ENCODE results near the gene LRRFIP1. TPM values are rescaled to one million over a fixed set of nuclear protein-coding genes. Genes with fewer than 3 reads are reported as not detected.
A peak's percentile ranks its signal among the peaks of the same experiment; 100 is the strongest.

LRRFIP1 gene
- total RNA-seq, 1 donor from 2014 or later = 91.5 TPM

GRCh38 chr2:237631007-237631785 is 3.8 kb downstream of the LRRFIP1 start:
- no peaks in the 10 kb centered on the region for H3K27me3 Mint-ChIP-seq (ENCODE audit: low read depth)
- H3K4me1 Mint-ChIP-seq (ENCODE audit: low read depth) = peaks cover 35% of the 10 kb centered on the region
- TF ChIP-seq, protein P1, sequence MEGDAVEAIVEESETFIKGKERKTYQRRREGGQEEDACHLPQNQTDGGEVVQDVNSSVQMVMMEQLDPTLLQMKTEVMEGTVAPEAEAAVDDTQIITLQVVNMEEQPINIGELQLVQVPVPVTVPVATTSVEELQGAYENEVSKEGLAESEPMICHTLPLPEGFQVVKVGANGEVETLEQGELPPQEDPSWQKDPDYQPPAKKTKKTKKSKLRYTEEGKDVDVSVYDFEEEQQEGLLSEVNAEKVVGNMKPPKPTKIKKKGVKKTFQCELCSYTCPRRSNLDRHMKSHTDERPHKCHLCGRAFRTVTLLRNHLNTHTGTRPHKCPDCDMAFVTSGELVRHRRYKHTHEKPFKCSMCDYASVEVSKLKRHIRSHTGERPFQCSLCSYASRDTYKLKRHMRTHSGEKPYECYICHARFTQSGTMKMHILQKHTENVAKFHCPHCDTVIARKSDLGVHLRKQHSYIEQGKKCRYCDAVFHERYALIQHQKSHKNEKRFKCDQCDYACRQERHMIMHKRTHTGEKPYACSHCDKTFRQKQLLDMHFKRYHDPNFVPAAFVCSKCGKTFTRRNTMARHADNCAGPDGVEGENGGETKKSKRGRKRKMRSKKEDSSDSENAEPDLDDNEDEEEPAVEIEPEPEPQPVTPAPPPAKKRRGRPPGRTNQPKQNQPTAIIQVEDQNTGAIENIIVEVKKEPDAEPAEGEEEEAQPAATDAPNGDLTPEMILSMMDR (IDR thresholded peaks at IDR 0.05) = no peak
- H3K9me3 Mint-ChIP-seq (ENCODE audit: low read depth) = peaks cover 11% of the 10 kb centered on the region
- no peak overlapping the region for H3K4me3 Mint-ChIP-seq (ENCODE audit: unreplicated experiment)
- peak overlapping the region; percentile 8 for H3K27ac Mint-ChIP-seq (ENCODE audit: unreplicated experiment)
- H3K36me3 Mint-ChIP-seq (ENCODE audit: low read depth) = peaks cover 7% of the 10 kb centered on the region
- no peak for DNase-seq (ENCODE audit: low spot score)

- TF ChIP-seq, protein P1 (IDR thresholded peaks at IDR 0.05) = no peak
- Mint-ChIP-seq H3K9me3 (ENCODE audit: low read depth) (peaks cover 17% of the 10 kb centered on the region), H3K27ac (ENCODE audit: unreplicated experiment) (no peak overlapping the region), H3K27me3 (ENCODE audit: low read depth) (no peaks in the 10 kb centered on the region), H3K4me3 (ENCODE audit: unreplicated experiment) (no peak overlapping the region), H3K36me3 (ENCODE audit: low read depth) (peaks cover 7% of the 10 kb centered on the region), H3K4me1 (ENCODE audit: low read depth) (peaks cover 31% of the 10 kb centered on the region)
- DNase-seq (ENCODE audit: low spot score) = no peak
Observed at GRCh38 chr2:237631801-237632585, 4.6 kb downstream of the LRRFIP1 start.

- no peak for DNase-seq (ENCODE audit: low spot score)
- Mint-ChIP-seq H3K27me3 (ENCODE audit: low read depth) (no peaks in the 10 kb centered on the region), H3K4me1 (ENCODE audit: low read depth) (peaks cover 29% of the 10 kb centered on the region), H3K27ac (ENCODE audit: unreplicated experiment) (no peak overlapping the region), H3K4me3 (ENCODE audit: unreplicated experiment) (no peak overlapping the region), H3K36me3 (ENCODE audit: low read depth) (peaks cover 7% of the 10 kb centered on the region), H3K9me3 (ENCODE audit: low read depth) (peaks cover 17% of the 10 kb centered on the region)
- TF ChIP-seq, protein P1 (IDR thresholded peaks at IDR 0.05) = no peak
Observed at GRCh38 chr2:237633061-237633561, 5.7 kb downstream of the LRRFIP1 start.

DNA sequence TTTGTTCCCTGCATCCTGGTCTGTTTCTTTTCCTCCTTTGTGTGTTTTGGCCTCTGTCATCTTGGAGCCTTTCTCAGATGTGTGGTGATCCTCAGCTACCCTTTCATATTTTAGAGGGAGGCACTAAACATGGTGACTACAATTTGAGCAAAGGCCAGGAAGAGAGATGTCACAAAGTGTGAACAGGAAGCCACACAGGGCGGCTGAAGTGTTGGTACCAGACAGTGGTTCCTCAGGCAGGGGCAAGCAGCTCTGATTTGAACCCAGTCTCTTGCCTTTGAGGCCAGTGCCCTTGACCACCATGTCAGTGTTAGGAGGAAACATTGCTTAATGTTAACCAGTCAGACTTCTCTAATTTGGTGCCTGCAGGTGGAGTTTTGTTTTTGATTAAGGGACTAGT is 9.2 kb downstream of the LRRFIP1 start:
- TF ChIP-seq, protein P1 (IDR thresholded peaks at IDR 0.05) = no peak
- Mint-ChIP-seq H3K4me3 (ENCODE audit: unreplicated experiment) (no peak overlapping the region), H3K36me3 (ENCODE audit: low read depth) (peaks cover 9% of the 10 kb centered on the region), H3K4me1 (ENCODE audit: low read depth) (peaks cover 14% of the 10 kb centered on the region), H3K27me3 (ENCODE audit: low read depth) (no peaks in the 10 kb centered on the region), H3K9me3 (ENCODE audit: low read depth) (peaks cover 17% of the 10 kb centered on the region), H3K27ac (ENCODE audit: unreplicated experiment) (no peak overlapping the region)
- no peak for DNase-seq (ENCODE audit: low spot score)

DNA sequence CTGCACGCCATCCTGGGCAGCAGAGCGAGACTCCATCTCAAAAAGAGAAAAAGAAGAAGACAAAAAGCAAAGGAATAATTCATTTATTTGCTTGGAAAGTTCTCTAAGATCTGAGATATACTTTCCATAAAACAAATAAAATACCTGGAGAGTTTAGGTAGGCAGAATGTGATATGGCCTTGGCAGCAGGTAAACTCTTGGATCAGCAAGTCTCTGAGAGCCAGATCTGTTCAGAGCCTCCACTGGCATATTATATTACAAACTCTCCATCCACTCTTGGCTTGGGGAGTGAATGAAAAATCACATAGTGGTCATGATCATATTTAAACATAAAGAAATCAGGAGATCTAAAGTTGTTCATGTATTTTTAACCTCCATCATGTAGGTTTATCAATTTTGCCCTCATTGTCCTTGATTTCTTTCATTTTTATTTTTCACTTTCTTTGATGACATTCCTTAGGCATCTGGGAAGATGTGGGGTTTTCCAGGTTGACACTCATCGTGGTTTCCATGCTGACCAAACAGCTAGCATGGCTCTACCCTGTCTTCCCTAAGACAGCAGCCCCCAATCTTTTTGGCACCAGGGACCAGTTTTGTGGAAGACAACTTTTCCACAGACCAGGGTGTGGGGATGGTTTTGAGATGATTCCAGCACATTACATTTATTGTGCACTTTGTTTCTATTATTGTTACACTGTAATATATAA is 10.2 kb downstream of the LRRFIP1 start:
- no peak overlapping the region for H3K27ac Mint-ChIP-seq (ENCODE audit: unreplicated experiment)
- TF ChIP-seq, protein P1 (IDR thresholded peaks at IDR 0.05) = no peak
- no peak for DNase-seq (ENCODE audit: low spot score)
- peaks cover 14% of the 10 kb centered on the region for H3K4me1 Mint-ChIP-seq (ENCODE audit: low read depth)
- H3K36me3 Mint-ChIP-seq (ENCODE audit: low read depth) = peaks cover 9% of the 10 kb centered on the region
- no peaks in the 10 kb centered on the region for H3K27me3 Mint-ChIP-seq (ENCODE audit: low read depth)
- H3K4me3 Mint-ChIP-seq (ENCODE audit: unreplicated experiment) = no peak overlapping the region
- peaks cover 17% of the 10 kb centered on the region for H3K9me3 Mint-ChIP-seq (ENCODE audit: low read depth)
